ENCODE measurements around the gene ZNF569.
"Not testable (repeated sequence)": the region's sequence is repeated elsewhere in the genome, so short reads cannot be mapped to it uniquely, and the experiment has no call there.

ZNF569 gene

DNA sequence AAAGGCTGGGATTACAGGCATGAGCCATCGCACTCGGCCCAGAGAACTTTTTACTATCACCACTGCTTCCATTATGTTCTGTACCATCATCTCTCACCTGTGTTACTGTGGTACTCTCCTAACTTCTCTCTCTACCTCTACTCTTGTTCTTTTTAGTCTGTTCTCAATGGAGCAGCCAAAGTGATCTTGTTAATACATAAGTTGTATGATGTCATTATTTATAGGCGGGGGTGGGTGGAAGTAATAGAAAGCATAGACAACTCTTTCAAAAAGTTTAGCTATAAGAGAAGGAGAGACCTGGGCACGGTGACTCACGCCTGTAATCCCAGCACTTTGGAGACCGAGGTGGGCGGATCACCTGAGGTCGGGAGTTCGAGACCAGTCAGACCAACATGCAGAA is 4.9 kb upstream of the ZNF569 start:
- H3K4me3 ChIP-seq (ENCODE audit: insufficient read depth, low read depth, low read length, poor library complexity, severe bottlenecking), result no peak overlapping the region
- H3K27ac ChIP-seq (ENCODE audit: insufficient read depth, low read length, poor library complexity, severe bottlenecking), result no peak overlapping the region
- H3K27me3 ChIP-seq (replicated peaks; ENCODE audit: control insufficient read depth, insufficient read depth, low read length, poor library complexity, severe bottlenecking), result no peaks in the 10 kb centered on the region
- peaks cover 3% of the 10 kb centered on the region for H3K9me3 ChIP-seq (ENCODE audit: control insufficient read depth, low read length)
- H3K36me3 ChIP-seq (ENCODE audit: control insufficient read depth, insufficient read depth, low read length), result peaks cover 26% of the 10 kb centered on the region
- DNase-seq, result no peak
- H3K4me1 ChIP-seq (ENCODE audit: control insufficient read depth, insufficient read depth, low read length, poor library complexity, severe bottlenecking), result peaks cover 5% of the 10 kb centered on the region

DNA sequence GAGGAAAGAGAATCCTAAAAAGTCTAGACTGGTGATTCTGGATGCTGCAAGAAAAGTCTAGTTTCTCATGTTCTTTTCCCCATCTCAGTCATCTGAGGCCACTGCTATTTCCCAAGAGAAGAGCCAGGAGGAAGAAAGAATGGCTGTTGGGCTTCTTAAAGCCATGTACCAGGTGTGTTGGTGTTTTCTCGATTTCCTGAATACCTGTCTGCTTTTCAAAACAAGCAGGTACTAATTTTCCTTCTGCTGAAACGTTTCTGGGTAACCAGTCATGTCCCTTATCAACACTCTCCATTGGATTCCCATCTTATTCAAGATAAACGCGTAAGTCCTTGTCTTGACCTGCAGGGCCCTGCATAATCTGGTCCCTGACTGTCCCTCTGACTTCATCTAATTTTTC is 3.0 kb upstream of the ZNF569 start:
- Histone ChIP-seq H3K36me3 (ENCODE audit: control insufficient read depth, insufficient read depth, low read length) (peaks cover 6% of the 10 kb centered on the region), H3K4me1 (ENCODE audit: control insufficient read depth, insufficient read depth, low read length, poor library complexity, severe bottlenecking) (peaks cover 5% of the 10 kb centered on the region), H3K27ac (ENCODE audit: insufficient read depth, low read length, poor library complexity, severe bottlenecking) (no peak overlapping the region), H3K27me3 (replicated peaks; ENCODE audit: control insufficient read depth, insufficient read depth, low read length, poor library complexity, severe bottlenecking) (no peaks in the 10 kb centered on the region), H3K9me3 (ENCODE audit: control insufficient read depth, low read length) (peaks cover 3% of the 10 kb centered on the region), H3K4me3 (ENCODE audit: insufficient read depth, low read depth, low read length, poor library complexity, severe bottlenecking) (no peak overlapping the region)
- no peak for DNase-seq

DNA sequence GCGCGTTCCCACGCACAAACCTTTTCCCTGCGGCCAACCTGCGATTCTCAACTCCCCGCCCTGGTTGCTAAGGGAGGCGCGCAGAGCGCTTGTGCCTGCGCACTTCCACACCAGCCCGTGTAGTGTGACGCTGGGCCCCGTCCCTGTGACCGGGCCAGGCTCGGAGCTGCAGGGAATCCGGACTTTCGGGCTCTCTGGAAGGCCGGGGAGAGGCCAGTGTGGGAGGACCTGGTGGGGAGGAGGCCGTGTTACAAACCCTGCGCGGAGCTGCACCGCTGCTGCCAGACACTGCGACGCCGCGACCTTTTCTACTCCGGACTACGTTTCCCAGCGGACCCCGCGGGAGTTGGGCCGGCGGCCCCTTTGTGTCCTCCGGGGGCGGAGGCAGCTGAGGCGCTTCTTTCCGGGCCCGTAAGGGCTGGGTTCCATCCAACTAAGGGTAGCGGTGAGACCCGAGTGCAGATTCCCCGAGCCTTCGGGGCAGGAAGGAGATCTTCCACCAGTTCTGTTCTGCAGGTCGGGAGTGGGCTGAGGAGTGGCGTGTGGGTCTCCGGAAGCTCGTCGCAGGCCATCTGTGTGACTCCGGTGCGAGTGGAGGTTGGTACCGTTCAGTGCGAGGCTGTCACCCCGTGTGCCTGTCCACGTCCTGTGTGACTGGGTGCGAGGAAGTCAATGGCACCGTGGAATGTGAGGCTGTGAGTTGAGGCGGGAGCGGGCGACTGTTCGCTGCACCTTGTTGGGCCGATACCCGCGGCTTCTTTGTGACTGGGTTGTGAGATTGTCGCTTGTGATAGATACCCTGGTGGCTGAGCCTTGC is 1.9 kb upstream of the ZNF569 start, which contains the start of gene ZNF570:
TSS of gene ZNF570 (plus strand) at position 396 of the 817 bp plus-strand sequence. CDS start 999 bp downstream, outside the sequence.
- Histone ChIP-seq H3K4me1 (ENCODE audit: control insufficient read depth, insufficient read depth, low read length, poor library complexity, severe bottlenecking) (peaks cover 5% of the 10 kb centered on the region), H3K36me3 (ENCODE audit: control insufficient read depth, insufficient read depth, low read length) (peaks cover 14% of the 10 kb centered on the region), H3K4me3 (ENCODE audit: insufficient read depth, low read depth, low read length, poor library complexity, severe bottlenecking) (peak within 1 kb of the TSS; percentile 65), H3K27ac (ENCODE audit: insufficient read depth, low read length, poor library complexity, severe bottlenecking) (peak within 1 kb of the TSS; percentile 89), H3K27me3 (replicated peaks; ENCODE audit: control insufficient read depth, insufficient read depth, low read length, poor library complexity, severe bottlenecking) (no peaks in the 10 kb centered on the region), H3K9me3 (ENCODE audit: control insufficient read depth, low read length) (peaks cover 3% of the 10 kb centered on the region)
- DNase-seq, result peak; percentile 68 to 77 (median 75)

DNA sequence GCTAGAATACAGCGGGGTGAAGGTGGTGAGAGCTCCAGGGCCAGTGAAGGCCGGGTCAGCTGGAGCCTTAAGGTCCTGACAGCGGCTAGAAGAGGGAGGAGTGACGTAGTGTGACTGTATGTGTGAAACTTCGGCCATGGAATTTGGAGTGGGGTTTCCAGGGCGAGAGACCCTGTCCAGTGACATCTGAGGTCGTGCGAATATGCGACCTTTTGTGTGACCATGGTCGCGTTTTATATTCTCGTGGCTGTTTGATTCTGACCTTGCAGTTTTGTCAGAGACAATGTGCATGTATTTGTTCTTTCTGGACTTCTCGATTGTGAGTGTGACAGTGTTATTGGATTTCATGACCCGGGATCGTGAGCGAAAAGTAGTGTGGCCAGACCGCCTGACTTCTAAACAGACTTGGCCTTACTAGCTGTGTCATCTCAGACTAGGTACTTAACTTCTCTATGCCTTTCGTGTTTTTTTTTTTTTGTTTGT is 405 bp upstream of the ZNF569 start:
- Histone ChIP-seq H3K27me3 (replicated peaks; ENCODE audit: control insufficient read depth, insufficient read depth, low read length, poor library complexity, severe bottlenecking) (no peaks in the 10 kb centered on the region), H3K4me1 (ENCODE audit: control insufficient read depth, insufficient read depth, low read length, poor library complexity, severe bottlenecking) (peaks cover 5% of the 10 kb centered on the region), H3K4me3 (ENCODE audit: insufficient read depth, low read depth, low read length, poor library complexity, severe bottlenecking) (peak overlapping the region; percentile 74), H3K27ac (ENCODE audit: insufficient read depth, low read length, poor library complexity, severe bottlenecking) (peak overlapping the region; percentile 75), H3K9me3 (ENCODE audit: control insufficient read depth, low read length) (peaks cover 1% of the 10 kb centered on the region), H3K36me3 (ENCODE audit: control insufficient read depth, insufficient read depth, low read length) (peaks cover 17% of the 10 kb centered on the region)
- no peak for DNase-seq

DNA sequence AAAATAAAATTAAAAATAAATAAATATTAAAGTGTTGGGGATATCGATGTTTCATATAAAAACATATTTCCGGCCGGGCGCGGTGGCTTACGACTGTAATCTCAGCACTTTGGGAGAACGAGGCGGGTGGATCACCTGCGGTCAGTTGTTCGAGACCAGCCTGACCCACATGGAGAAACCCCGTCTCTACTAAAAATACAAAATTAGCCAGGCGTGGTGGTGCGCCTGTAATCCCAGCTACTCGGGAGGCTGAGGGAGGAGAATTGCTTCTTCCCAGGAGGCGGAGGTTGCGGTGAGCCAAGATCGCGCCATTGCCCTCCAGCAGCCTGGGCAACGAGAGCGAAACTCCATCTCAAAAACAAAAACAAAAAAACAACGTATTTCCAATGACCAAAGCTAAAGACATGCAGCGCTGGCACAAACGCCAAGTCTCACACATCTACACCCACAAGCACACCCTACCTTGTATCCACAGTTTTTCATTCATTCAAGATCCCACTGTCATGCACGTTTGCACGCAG is 907 bp downstream of the ZNF569 start:
- peak overlapping the region; percentile 74 for H3K4me3 ChIP-seq (ENCODE audit: insufficient read depth, low read depth, low read length, poor library complexity, severe bottlenecking)
- DNase-seq, result no peak
- peaks cover 26% of the 10 kb centered on the region for H3K36me3 ChIP-seq (ENCODE audit: control insufficient read depth, insufficient read depth, low read length)
- H3K4me1 ChIP-seq (ENCODE audit: control insufficient read depth, insufficient read depth, low read length, poor library complexity, severe bottlenecking), result peaks cover 5% of the 10 kb centered on the region
- H3K27ac ChIP-seq (ENCODE audit: insufficient read depth, low read length, poor library complexity, severe bottlenecking), result peak overlapping the region; percentile 75
- no peaks in the 10 kb centered on the region for H3K27me3 ChIP-seq (replicated peaks; ENCODE audit: control insufficient read depth, insufficient read depth, low read length, poor library complexity, severe bottlenecking)
- H3K9me3 ChIP-seq (ENCODE audit: control insufficient read depth, low read length), result peaks cover 4% of the 10 kb centered on the region

DNA sequence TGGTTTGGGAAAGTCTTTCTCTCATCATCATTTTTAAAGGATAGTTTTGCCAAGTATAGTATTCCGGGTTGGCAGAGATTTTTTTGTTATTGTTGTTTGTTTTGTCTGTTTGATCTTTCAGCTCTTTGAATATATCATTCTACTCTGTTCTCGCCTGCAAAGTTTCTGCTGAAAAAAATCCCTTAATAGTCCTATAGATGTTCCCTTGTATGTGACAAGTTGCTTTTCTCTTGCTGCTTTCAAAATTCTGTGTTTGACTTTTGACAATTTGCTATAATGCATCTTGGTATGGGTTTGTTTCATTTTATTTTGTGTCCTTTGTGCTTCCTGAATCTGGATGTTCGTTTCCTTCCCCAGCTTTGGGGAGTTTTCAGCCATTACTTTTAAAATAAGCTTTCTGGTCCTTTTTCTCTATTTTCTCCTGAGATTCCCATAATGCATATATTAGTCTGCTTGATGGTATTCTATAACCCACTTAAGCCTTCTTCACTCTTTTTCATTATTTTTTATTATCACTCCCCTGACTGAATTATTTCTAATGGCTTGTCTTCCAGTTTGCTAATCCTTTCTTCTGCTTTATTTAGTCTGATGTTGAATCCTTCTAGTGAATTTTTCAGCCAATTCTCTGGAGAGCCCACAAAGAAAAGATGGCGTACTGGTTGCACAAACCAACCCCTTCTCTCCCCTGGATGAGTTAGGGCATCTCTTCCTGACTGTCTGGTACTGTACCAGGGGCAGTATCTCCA is 14.6 kb downstream of the ZNF569 start:
- no peaks in the 10 kb centered on the region for H3K4me1 ChIP-seq (ENCODE audit: control insufficient read depth, insufficient read depth, low read length, poor library complexity, severe bottlenecking)
- H3K4me3 ChIP-seq (ENCODE audit: insufficient read depth, low read depth, low read length, poor library complexity, severe bottlenecking), result no peak overlapping the region
- H3K36me3 ChIP-seq (ENCODE audit: control insufficient read depth, insufficient read depth, low read length), result peaks cover 19% of the 10 kb centered on the region
- DNase-seq, result no peak
- H3K9me3 ChIP-seq (ENCODE audit: control insufficient read depth, low read length), result peaks cover 55% of the 10 kb centered on the region
- no peaks in the 10 kb centered on the region for H3K27me3 ChIP-seq (replicated peaks; ENCODE audit: control insufficient read depth, insufficient read depth, low read length, poor library complexity, severe bottlenecking)
- no peak overlapping the region for H3K27ac ChIP-seq (ENCODE audit: insufficient read depth, low read length, poor library complexity, severe bottlenecking)

DNA sequence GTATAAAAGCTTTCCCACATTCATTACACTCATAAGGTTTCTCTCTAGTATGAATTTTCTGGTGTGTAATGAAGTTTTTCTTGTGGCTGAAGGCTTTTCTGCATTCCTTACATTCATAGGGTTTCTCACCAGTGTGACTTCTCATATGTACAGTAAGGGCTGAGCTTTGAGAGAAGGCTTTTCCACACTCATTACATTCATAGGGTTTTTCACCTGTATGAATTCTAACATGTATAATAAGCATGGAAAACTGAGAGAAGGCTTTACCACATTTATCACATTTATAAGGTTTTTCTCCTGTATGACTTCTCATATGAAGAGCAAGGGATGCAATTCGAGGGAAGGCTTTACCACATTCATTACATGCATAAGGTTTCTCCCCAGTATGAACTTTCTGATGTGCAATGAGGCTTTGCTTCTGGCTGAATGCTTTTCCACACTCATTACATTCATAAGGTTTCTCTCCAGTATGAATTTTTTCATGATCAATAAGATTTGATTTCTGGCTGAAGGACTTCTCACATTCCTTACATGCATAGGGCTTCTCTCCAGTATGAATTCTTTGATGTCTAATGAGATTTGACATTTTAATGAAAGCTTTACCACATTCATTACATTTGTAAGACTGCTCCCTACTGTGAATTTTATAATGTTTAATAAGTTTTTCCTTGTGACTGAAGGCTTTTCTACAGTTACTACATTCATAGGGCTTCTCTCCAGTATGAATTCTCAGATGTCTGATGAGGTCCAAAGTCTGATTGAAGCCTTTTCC is 53.7 kb downstream of the ZNF569 start:
- peaks cover 54% of the 10 kb centered on the region for H3K9me3 ChIP-seq (ENCODE audit: control insufficient read depth, low read length)
- H3K4me1 ChIP-seq (ENCODE audit: control insufficient read depth, insufficient read depth, low read length, poor library complexity, severe bottlenecking), result no peaks in the 10 kb centered on the region
- H3K27ac ChIP-seq (ENCODE audit: insufficient read depth, low read length, poor library complexity, severe bottlenecking), result no peak overlapping the region
- no peaks in the 10 kb centered on the region for H3K27me3 ChIP-seq (replicated peaks; ENCODE audit: control insufficient read depth, insufficient read depth, low read length, poor library complexity, severe bottlenecking)
- peaks cover 31% of the 10 kb centered on the region for H3K36me3 ChIP-seq (ENCODE audit: control insufficient read depth, insufficient read depth, low read length)
- DNase-seq, result no peak
- H3K4me3 ChIP-seq (ENCODE audit: insufficient read depth, low read depth, low read length, poor library complexity, severe bottlenecking), result no peak overlapping the region

DNA sequence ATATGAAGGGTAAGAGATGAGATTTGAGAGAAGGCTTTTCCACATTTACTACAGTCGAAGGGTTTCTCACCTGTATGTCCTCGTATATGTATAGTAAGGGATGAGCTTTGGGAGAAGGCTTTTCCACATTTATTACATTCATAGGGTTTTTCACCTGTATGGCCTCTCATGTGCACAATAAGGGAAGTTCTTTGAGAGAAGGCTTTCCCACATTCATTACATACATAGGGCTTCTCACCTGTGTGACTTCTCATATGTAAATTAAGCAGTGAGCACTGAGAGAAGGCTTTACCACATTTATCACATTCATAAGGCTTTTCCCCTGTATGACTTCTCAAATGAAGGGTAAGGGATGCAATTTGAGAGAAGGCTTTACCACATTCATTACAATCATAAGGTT is 54.5 kb downstream of the ZNF569 start:
- H3K27me3 ChIP-seq (replicated peaks; ENCODE audit: control insufficient read depth, insufficient read depth, low read length, poor library complexity, severe bottlenecking), result no peaks in the 10 kb centered on the region
- no peak overlapping the region for H3K4me3 ChIP-seq (ENCODE audit: insufficient read depth, low read depth, low read length, poor library complexity, severe bottlenecking)
- H3K27ac ChIP-seq (ENCODE audit: insufficient read depth, low read length, poor library complexity, severe bottlenecking), result no peak overlapping the region
- no peaks in the 10 kb centered on the region for H3K4me1 ChIP-seq (ENCODE audit: control insufficient read depth, insufficient read depth, low read length, poor library complexity, severe bottlenecking)
- H3K9me3 ChIP-seq (ENCODE audit: control insufficient read depth, low read length), result peaks cover 55% of the 10 kb centered on the region
- H3K36me3 ChIP-seq (ENCODE audit: control insufficient read depth, insufficient read depth, low read length), result peaks cover 31% of the 10 kb centered on the region
- DNase-seq, result no peak

DNA sequence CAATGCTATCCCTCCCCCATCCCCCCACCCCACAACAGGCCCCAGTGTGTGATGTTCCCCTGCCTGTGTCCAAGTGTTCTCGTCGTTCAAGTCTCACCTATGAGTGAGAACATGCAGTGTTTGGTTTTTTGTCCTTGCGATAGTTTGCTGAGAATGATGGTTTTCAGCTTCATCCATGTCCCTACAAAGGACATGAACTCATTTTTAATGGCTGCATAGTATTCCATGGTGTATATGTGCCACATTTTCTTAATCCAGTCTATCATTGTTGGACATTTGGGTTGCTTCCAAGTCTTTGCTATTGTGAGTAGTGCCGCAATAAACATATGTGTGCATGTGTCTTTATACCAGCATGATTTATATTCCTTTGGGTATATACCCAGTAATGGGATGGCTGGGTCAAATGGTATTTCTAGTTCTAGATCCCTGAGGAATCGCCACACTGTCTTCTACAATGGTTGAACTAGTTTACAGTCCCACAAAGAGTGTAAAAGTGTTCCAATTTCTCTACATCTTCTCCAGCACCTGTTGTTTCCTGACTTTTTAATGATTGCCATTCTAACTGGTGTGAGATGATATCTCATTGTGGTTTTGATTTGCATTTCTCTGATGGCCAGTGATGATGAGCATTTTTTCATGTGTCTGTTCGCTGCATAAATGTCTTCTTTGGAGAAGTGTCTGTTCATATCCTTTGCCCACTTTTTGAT is 61.0 kb downstream of the ZNF569 start:
- H3K4me3 ChIP-seq (ENCODE audit: insufficient read depth, low read depth, low read length, poor library complexity, severe bottlenecking); H3K27me3 ChIP-seq (replicated peaks; ENCODE audit: control insufficient read depth, insufficient read depth, low read length, poor library complexity, severe bottlenecking); DNase-seq; H3K4me1 ChIP-seq (ENCODE audit: control insufficient read depth, insufficient read depth, low read length, poor library complexity, severe bottlenecking); H3K27ac ChIP-seq (ENCODE audit: insufficient read depth, low read length, poor library complexity, severe bottlenecking); H3K36me3 ChIP-seq (ENCODE audit: control insufficient read depth, insufficient read depth, low read length): not testable (repeated sequence)
- peaks cover 38% of the 10 kb centered on the region for H3K9me3 ChIP-seq (ENCODE audit: control insufficient read depth, low read length)

Data from effector memory CD4-positive, alpha-beta T cell (primary cell).